Chondrocyte (in vitro differentiated cells): ENCODE measurements around the gene SV2B. TPM values are rescaled to one million over a fixed set of nuclear protein-coding genes. Genes with fewer than 3 reads are reported as not detected.

Experiments
- DNase-seq: peaks from one replicate; pipeline ENCODE4 v3.0.0; 2021; ENCODE audit warnings: mixed read lengths, low spot score
- H3K27ac Mint-ChIP-seq: one replicate; pipeline ENCODE4 v1.8.0; 2021; ENCODE audit warnings: mild to moderate bottlenecking, moderate library complexity, mixed read lengths; ENCODE audit not compliant: unreplicated experiment
- H3K27me3 Mint-ChIP-seq: 2 replicates; pipeline ENCODE4 v1.8.0; 2021; ENCODE audit warnings: low read depth, mixed read lengths
- H3K36me3 Mint-ChIP-seq: 2 replicates; pipeline ENCODE4 v1.8.0; 2021; ENCODE audit warnings: low read depth, mixed read lengths
- H3K4me1 Mint-ChIP-seq: 2 replicates; pipeline ENCODE4 v1.8.0; 2021; ENCODE audit warnings: low read depth, mild to moderate bottlenecking, mixed read lengths
- H3K4me3 Mint-ChIP-seq: one replicate; pipeline ENCODE4 v1.8.0; 2021; ENCODE audit warnings: mild to moderate bottlenecking, moderate library complexity, mixed read lengths; ENCODE audit not compliant: unreplicated experiment
- H3K9me3 Mint-ChIP-seq: 2 replicates; pipeline ENCODE4 v1.8.0; 2021; ENCODE audit warnings: low read depth, mixed read lengths
- CTCF ChIP-seq: fragments of 200-600 bp; sonication (generic); IDR thresholded peaks from 2 replicates; pipeline ENCODE4 v1.5.0; 2021; ENCODE audit warnings: antibody characterized with exemption, mild to moderate bottlenecking, moderate library complexity
- total RNA-seq: library from RNA; stranded (reverse); gene quantifications from 3 replicates; pipeline ENCODE4 v1.2.1, GENCODE V29; 2021

SV2B gene
- total RNA-seq, 1 donor from 2014 or later = not detected

GRCh38 chr15:91259077-91259476, 159.0 kb downstream of the SV2B start:
- no peak for TF ChIP-seq CTCF
- Mint-ChIP-seq H3K9me3 (no peaks in the 10 kb centered on the region), H3K4me3 (no peak overlapping the region), H3K36me3 (no peaks in the 10 kb centered on the region), H3K27me3 (peaks cover 15% of the 10 kb centered on the region), H3K27ac (no peak overlapping the region), H3K4me1 (no peaks in the 10 kb centered on the region)
- DNase-seq = no peak

GRCh38 chr15:91261345-91261744, 161.3 kb downstream of the SV2B start:
- H3K4me1 Mint-ChIP-seq = no peaks in the 10 kb centered on the region
- peaks cover 12% of the 10 kb centered on the region for H3K27me3 Mint-ChIP-seq
- no peak for TF ChIP-seq CTCF

GRCh38 chr15:91263632-91264531, 163.8 kb downstream of the SV2B start:
- H3K27ac Mint-ChIP-seq = no peak overlapping the region
- peaks cover 20% of the 10 kb centered on the region for H3K27me3 Mint-ChIP-seq
- no peaks in the 10 kb centered on the region for H3K9me3 Mint-ChIP-seq
- TF ChIP-seq CTCF = no peak
- H3K36me3 Mint-ChIP-seq = no peaks in the 10 kb centered on the region
- no peaks in the 10 kb centered on the region for H3K4me1 Mint-ChIP-seq
- DNase-seq = no peak
- H3K4me3 Mint-ChIP-seq = no peak overlapping the region

More at GRCh38 chr15:91261345-91261744, 161.3 kb downstream of the SV2B start:
- Mint-ChIP-seq H3K27ac (no peak overlapping the region), H3K36me3 (no peaks in the 10 kb centered on the region), H3K4me3 (no peak overlapping the region), H3K9me3 (no peaks in the 10 kb centered on the region)
- no peak for DNase-seq

- TF ChIP-seq CTCF = no peak
- no peak for DNase-seq
- no peaks in the 10 kb centered on the region for H3K4me1 Mint-ChIP-seq
- no peaks in the 10 kb centered on the region for H3K9me3 Mint-ChIP-seq
- no peak overlapping the region for H3K27ac Mint-ChIP-seq
- peaks cover 28% of the 10 kb centered on the region for H3K27me3 Mint-ChIP-seq
- no peak overlapping the region for H3K4me3 Mint-ChIP-seq
- H3K36me3 Mint-ChIP-seq = no peaks in the 10 kb centered on the region
Observed at GRCh38 chr15:91264651-91265351, 164.7 kb downstream of the SV2B start.

- no peak overlapping the region for H3K27ac Mint-ChIP-seq
- H3K27me3 Mint-ChIP-seq = peaks cover 32% of the 10 kb centered on the region
- no peak for DNase-seq
- H3K4me3 Mint-ChIP-seq = no peak overlapping the region
- H3K4me1 Mint-ChIP-seq = no peaks in the 10 kb centered on the region
- no peaks in the 10 kb centered on the region for H3K36me3 Mint-ChIP-seq
- TF ChIP-seq CTCF = no peak
- H3K9me3 Mint-ChIP-seq = no peaks in the 10 kb centered on the region
Observed at GRCh38 chr15:91265416-91265940, 165.4 kb downstream of the SV2B start.
